ENCODE data around the gene ETV3.

GRCh38 chr1:157176016-157176415 is 37.8 kb upstream of the ETV3 start:
- TF ChIP-seq, protein P1, sequence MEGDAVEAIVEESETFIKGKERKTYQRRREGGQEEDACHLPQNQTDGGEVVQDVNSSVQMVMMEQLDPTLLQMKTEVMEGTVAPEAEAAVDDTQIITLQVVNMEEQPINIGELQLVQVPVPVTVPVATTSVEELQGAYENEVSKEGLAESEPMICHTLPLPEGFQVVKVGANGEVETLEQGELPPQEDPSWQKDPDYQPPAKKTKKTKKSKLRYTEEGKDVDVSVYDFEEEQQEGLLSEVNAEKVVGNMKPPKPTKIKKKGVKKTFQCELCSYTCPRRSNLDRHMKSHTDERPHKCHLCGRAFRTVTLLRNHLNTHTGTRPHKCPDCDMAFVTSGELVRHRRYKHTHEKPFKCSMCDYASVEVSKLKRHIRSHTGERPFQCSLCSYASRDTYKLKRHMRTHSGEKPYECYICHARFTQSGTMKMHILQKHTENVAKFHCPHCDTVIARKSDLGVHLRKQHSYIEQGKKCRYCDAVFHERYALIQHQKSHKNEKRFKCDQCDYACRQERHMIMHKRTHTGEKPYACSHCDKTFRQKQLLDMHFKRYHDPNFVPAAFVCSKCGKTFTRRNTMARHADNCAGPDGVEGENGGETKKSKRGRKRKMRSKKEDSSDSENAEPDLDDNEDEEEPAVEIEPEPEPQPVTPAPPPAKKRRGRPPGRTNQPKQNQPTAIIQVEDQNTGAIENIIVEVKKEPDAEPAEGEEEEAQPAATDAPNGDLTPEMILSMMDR (conservative IDR thresholded peaks at IDR 0.05; ENCODE audit: low read depth, low read length), result no peak
- no peak for TF ChIP-seq RCOR1 (IDR thresholded peaks at IDR 0.05; ENCODE audit: insufficient replicate concordance, low read length)
- no peak for TF ChIP-seq POLR2A (IDR thresholded peaks at IDR 0.05; ENCODE audit: low read depth, low read length)
- TF ChIP-seq RFX5 (IDR thresholded peaks at IDR 0.05; ENCODE audit: low read depth, low read length), result no peak
